ENCODE results near the gene PIMREG. TPM values are rescaled to one million over a fixed set of nuclear protein-coding genes. Genes with fewer than 3 reads are reported as not detected.

The PIMREG gene
- total and polyA plus RNA-seq, 4 donors = 0.35 to 3.0 (median 0.71) TPM

GRCh38 chr17:6453279-6454024 lies 9.2 kb downstream of the PIMREG start:
- 82 to 86% methylated on average over 14 of the region's 14 CpGs for WGBS, 2 donors

DNA sequence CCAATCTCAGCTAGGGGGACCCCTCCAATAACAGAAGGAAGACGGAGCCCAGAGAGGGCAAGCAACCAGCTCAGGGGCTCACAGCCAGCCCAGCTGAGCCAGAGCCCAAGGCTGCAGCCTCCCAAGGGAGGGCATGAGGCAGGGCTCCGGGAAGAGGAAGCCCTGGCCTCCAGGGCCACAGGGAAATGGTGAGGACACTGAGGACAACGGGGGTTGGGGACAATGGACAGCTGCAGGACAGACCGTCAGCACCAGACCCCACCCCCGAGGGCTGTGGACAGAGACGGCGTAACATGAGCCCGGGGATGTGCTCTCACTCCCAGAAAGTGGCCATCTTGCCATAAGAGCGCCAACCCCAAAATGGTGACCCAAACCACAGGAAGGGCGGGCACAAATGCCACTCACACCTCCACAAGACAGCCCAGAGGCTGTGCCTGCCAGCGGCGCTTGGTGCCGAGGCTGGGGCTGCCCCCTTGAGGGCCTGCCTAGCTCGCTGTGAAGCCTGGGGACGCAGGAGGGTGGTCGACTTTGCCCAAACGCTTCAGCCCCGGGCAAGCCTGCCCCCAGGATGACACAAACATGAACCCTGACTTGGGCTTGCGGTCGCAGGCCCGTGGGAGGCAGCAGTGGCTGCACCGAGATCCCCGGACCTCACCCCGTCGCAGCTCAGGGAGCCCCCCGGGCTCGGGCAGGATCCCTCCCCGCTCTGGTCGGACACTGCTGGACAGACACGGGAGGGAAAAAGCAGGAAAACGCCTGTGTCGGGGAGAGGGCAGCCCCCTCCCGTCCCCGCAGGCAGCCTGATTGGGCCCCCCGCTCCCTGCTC lies 10.5 kb downstream of the PIMREG start:
- H3K9me3 ChIP-seq (ENCODE audit: control insufficient read depth in 4 of 4, insufficient read depth in 3 of 4, low read length in 3 of 4) = no peaks in the 10 kb centered on the region
- no peak overlapping the region for H3K27ac ChIP-seq (ENCODE audit: low read depth in 1 of 2, low read length in 1 of 2)
- no peak overlapping the region for H3K4me3 ChIP-seq
- no peaks in the 10 kb centered on the region for H3K27me3 ChIP-seq (ENCODE audit: control insufficient read depth in 3 of 3, insufficient read depth in 3 of 3, low read length in 2 of 3)
- no peak for ATAC-seq (ENCODE audit: insufficient read depth, low FRiP score)
- no peak for DNase-seq
- peaks cover 0 to 2% (median 0%) of the 10 kb centered on the region in 4 donors for H3K36me3 ChIP-seq (ENCODE audit: control insufficient read depth in 4 of 4, insufficient read depth in 4 of 4, low read length in 4 of 4)
- WGBS, 2 donors = 50 to 64% methylated on average over 33 to 35 of the region's 35 CpGs
- H3K4me1 ChIP-seq (ENCODE audit: control insufficient read depth in 5 of 5, insufficient read depth in 5 of 5, low read length in 5 of 5) = no peaks in the 10 kb centered on the region
- TF ChIP-seq CTCF (IDR thresholded peaks at IDR 0.05; ENCODE audit: control extremely low read depth, extremely low read depth) = no peak
- no peak overlapping the region for H3K9ac ChIP-seq (ENCODE audit: insufficient read depth in 1 of 2, low read length in 2 of 2)

More at GRCh38 chr17:6453279-6454024, 9.2 kb downstream of the PIMREG start:
- no peaks in the 10 kb centered on the region for H3K27me3 ChIP-seq (ENCODE audit: control insufficient read depth in 3 of 3, insufficient read depth in 3 of 3, low read length in 2 of 3)
- no peak for DNase-seq
- H3K27ac ChIP-seq (ENCODE audit: low read depth in 1 of 2, low read length in 1 of 2) = no peak overlapping the region
- no peak overlapping the region for H3K4me3 ChIP-seq
- no peaks in the 10 kb centered on the region for H3K9me3 ChIP-seq (ENCODE audit: control insufficient read depth in 4 of 4, insufficient read depth in 3 of 4, low read length in 3 of 4)
- no peak overlapping the region for H3K9ac ChIP-seq (ENCODE audit: insufficient read depth in 1 of 2, low read length in 2 of 2)
- peaks cover 0 to 3% (median under 1%) of the 10 kb centered on the region in 4 donors for H3K36me3 ChIP-seq (ENCODE audit: control insufficient read depth in 4 of 4, insufficient read depth in 4 of 4, low read length in 4 of 4)
- TF ChIP-seq CTCF (IDR thresholded peaks at IDR 0.05; ENCODE audit: control extremely low read depth, extremely low read depth) = no peak
- no peak for ATAC-seq (ENCODE audit: insufficient read depth, low FRiP score)
- no peaks in the 10 kb centered on the region for H3K4me1 ChIP-seq (ENCODE audit: control insufficient read depth in 5 of 5, insufficient read depth in 5 of 5, low read length in 5 of 5)

GRCh38 chr17:6455321-6455705 lies 11.1 kb downstream of the PIMREG start:
- Histone ChIP-seq H3K9me3 (ENCODE audit: control insufficient read depth in 4 of 4, insufficient read depth in 3 of 4, low read length in 3 of 4) (no peaks in the 10 kb centered on the region), H3K27ac (ENCODE audit: low read depth in 1 of 2, low read length in 1 of 2) (no peak overlapping the region), H3K9ac (ENCODE audit: insufficient read depth in 1 of 2, low read length in 2 of 2) (no peak overlapping the region), H3K4me1 (ENCODE audit: control insufficient read depth in 5 of 5, insufficient read depth in 5 of 5, low read length in 5 of 5) (no peaks in the 10 kb centered on the region), H3K4me3 (no peak overlapping the region), H3K27me3 (ENCODE audit: control insufficient read depth in 3 of 3, insufficient read depth in 3 of 3, low read length in 2 of 3) (no peaks in the 10 kb centered on the region), H3K36me3 (ENCODE audit: control insufficient read depth in 4 of 4, insufficient read depth in 4 of 4, low read length in 4 of 4) (peaks cover 0 to 2% (median 0%) of the 10 kb centered on the region in 4 donors)
- no peak for TF ChIP-seq CTCF (IDR thresholded peaks at IDR 0.05; ENCODE audit: control extremely low read depth, extremely low read depth)
- DNase-seq = peak; percentile 44 to 70 (median 59)
- ATAC-seq (ENCODE audit: insufficient read depth, low FRiP score) = no peak
- WGBS, 2 donors = 0 to 31% methylated on average over 27 to 35 of the region's 35 CpGs
